HG03442 (cell line): Measurements from ENCODE around the gene ATP2B3.

Experiments used
- ATAC-seq: cut with Tn5 transposase; IDR thresholded peaks from one replicate; pipeline ENCODE4 v1.9.1; 2021; ENCODE audit warnings: mild to moderate bottlenecking, moderate library complexity; ENCODE audit not compliant: unreplicated experiment

Gene ATP2B3

GRCh38 chrX:153564047-153564606, 46.7 kb downstream of the ATP2B3 start:
- ATAC-seq = no peak

- ATAC-seq = no peak
Measured at GRCh38 chrX:153565996-153566580, 48.6 kb downstream of the ATP2B3 start.

GRCh38 chrX:153568451-153569011, 51.1 kb downstream of the ATP2B3 start:
- no peak for ATAC-seq

- ATAC-seq = no peak
Measured at GRCh38 chrX:153569475-153569874, 52.0 kb downstream of the ATP2B3 start.

GRCh38 chrX:153571534-153571908, 54.1 kb downstream of the ATP2B3 start:
- ATAC-seq = no peak

- ATAC-seq = no peak
Measured at GRCh38 chrX:153572601-153573000, 55.2 kb downstream of the ATP2B3 start.

- ATAC-seq = no peak
Measured at GRCh38 chrX:153573984-153574383, 56.5 kb downstream of the ATP2B3 start.

GRCh38 chrX:153576239-153576870, 58.9 kb downstream of the ATP2B3 start:
- ATAC-seq = no peak

GRCh38 chrX:153576961-153577360, 59.5 kb downstream of the ATP2B3 start:
- ATAC-seq = no peak

- no peak for ATAC-seq
Measured at GRCh38 chrX:153578200-153578835, 60.9 kb downstream of the ATP2B3 start.

- no peak for ATAC-seq
Measured at GRCh38 chrX:153578889-153579288, 61.4 kb downstream of the ATP2B3 start.

- no peak for ATAC-seq
Measured at GRCh38 chrX:153580700-153581386, 63.4 kb downstream of the ATP2B3 start.

- ATAC-seq = peak; percentile 99
Measured at GRCh38 chrX:153582896-153583295, 65.5 kb downstream of the ATP2B3 start.

- ATAC-seq = no peak
Measured at GRCh38 chrX:153583433-153583832, 66.0 kb downstream of the ATP2B3 start.

- ATAC-seq = no peak
Measured at GRCh38 chrX:153585827-153586226, 68.4 kb downstream of the ATP2B3 start.

- ATAC-seq = no peak
Measured at GRCh38 chrX:153587342-153587741, 69.9 kb downstream of the ATP2B3 start.

- no peak for ATAC-seq
Measured at GRCh38 chrX:153588021-153588781, 70.8 kb downstream of the ATP2B3 start.

GRCh38 chrX:153588782-153589446, 71.5 kb downstream of the ATP2B3 start:
- no peak for ATAC-seq

GRCh38 chrX:153590961-153591956, 73.8 kb downstream of the ATP2B3 start:
- no peak for ATAC-seq
